ENCODE measurements around the gene LCLAT1.

DNA sequence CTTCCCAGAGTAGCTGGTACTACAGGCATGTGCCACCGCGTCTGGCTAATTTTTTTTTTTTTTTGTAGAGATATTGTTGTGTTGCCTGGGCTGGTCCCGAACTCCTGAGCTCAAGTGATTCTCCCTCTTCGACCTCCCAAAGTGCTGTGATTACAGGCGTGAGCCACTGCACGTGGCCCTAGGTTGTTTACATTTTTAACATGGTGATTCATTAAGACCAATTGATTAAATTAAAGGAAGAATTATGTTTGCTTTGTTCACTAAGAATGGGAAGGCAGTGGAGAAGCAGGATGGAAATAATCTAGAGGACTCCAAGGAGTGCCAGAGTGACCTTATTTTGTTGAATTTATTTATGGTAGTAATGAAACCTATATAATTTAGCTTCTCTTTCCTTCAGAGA, 7.5 kb downstream of the LCLAT1 start:
- TF ChIP-seq ZNF274 (IDR thresholded peaks at IDR 0.05; ENCODE audit: low read depth, low read length) (no peak), YY1 (IDR thresholded peaks at IDR 0.05; ENCODE audit: insufficient read depth, insufficient read length) (no peak), SUZ12 (IDR thresholded peaks at IDR 0.05; ENCODE audit: extremely low read depth, insufficient read depth, insufficient read length) (no peak)
